Astrocyte (in vitro differentiated cells and primary cell): ENCODE measurements around the gene USP30.

Source experiments
- CTCF ChIP-seq: IDR thresholded peaks from 2 replicates; pipeline ENCODE4 v1.5.1; 2011; ENCODE audit warnings: low read depth, mild to moderate bottlenecking, inconsistent platforms, low read length, moderate library complexity; ENCODE audit not compliant: insufficient read depth
- EZH2 ChIP-seq: IDR thresholded peaks from 2 replicates; pipeline ENCODE4 v1.6.1; 2012; ENCODE audit warnings: mild to moderate bottlenecking, low read length, inconsistent platforms; ENCODE audit not compliant: insufficient read depth

- no peak for TF ChIP-seq CTCF
- TF ChIP-seq EZH2, result no peak
Measured at GRCh38 chr12:109010259-109010658, 42.1 kb upstream of the USP30 start.
